ENCODE results near the gene MIOS.

DNA sequence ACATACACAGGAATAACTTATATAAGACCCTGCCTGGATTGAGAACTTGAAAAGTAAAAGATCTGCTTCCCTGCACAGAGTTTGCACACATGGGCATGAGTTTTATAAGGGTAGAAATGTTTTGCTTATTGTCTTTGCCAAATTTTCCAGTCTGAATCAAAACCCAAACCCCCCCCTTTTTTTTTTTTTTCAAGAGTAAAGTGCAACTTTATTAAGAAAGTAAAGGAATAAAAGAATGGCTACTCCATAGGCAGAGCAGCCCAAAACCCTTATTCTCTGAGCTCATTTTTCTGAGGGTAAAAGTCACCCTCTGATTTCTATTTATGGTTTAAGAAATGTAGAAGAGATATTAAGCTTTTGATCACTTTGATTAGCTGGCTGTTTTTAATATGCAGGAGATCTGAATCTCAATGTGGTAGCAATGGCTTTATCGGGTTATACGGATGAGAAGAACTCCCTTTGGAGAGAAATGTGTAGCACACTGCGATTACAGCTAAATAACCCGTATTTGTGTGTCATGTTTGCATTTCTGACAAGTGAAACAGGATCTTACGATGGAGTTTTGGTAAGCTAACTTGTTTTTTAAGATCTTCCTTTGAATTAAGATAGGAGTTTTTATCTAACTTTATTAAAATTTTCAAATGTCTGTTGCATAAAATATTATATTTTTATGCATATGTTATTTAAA lies 18.7 kb downstream of the MIOS start:
- no peak for TF ChIP-seq POLR2A (IDR thresholded peaks at IDR 0.05)
- TF ChIP-seq, protein P1, sequence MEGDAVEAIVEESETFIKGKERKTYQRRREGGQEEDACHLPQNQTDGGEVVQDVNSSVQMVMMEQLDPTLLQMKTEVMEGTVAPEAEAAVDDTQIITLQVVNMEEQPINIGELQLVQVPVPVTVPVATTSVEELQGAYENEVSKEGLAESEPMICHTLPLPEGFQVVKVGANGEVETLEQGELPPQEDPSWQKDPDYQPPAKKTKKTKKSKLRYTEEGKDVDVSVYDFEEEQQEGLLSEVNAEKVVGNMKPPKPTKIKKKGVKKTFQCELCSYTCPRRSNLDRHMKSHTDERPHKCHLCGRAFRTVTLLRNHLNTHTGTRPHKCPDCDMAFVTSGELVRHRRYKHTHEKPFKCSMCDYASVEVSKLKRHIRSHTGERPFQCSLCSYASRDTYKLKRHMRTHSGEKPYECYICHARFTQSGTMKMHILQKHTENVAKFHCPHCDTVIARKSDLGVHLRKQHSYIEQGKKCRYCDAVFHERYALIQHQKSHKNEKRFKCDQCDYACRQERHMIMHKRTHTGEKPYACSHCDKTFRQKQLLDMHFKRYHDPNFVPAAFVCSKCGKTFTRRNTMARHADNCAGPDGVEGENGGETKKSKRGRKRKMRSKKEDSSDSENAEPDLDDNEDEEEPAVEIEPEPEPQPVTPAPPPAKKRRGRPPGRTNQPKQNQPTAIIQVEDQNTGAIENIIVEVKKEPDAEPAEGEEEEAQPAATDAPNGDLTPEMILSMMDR (IDR thresholded peaks at IDR 0.05 in 4 of 5, conservative IDR thresholded peaks at IDR 0.05 in 1 of 5), result no peak

Measured in gastrocnemius medialis (tissue), 4 donors.